ENCODE data around the gene MKNK2. TPM values are rescaled to one million over a fixed set of nuclear protein-coding genes. Genes with fewer than 3 reads are reported as not detected.
A peak's percentile ranks its signal among the peaks of the same experiment; 100 is the strongest.
"Not testable (repeated sequence)": the region's sequence is repeated elsewhere in the genome, so short reads cannot be mapped to it uniquely, and the experiment has no call there.

MKNK2 gene
- total RNA-seq, 2 donors from 2014 or later: 120 to 123 TPM

DNA sequence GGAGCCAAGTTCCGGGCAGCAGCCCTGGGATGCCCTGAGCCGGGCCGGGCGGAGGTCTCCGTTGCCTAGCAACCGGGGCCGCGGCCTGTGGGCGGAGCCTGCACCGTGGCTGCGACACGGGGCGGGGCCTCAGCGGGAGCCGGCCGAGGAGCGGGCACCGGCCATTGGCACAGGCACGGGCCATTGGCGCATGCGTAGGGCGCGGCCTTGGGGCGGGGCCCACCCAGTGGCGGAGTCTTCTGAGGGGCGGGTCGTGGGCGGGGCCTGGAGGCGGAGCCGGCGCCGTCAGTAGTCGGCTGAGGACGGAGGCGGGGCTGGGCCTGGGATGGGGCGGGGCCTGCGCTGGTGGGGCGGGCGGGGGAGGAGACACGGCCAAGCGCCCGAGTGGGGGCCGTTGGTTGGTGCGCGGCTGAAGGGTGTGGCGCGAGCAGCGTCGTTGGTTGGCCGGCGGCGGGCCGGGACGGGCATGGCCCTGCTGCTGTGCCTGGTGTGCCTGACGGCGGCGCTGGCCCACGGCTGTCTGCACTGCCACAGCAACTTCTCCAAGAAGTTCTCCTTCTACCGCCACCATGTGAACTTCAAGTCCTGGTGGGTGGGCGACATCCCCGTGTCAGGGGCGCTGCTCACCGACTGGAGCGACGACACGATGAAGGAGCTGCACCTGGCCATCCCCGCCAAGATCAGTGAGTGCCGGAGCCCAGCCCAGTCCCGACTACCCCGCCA lies 45.6 kb upstream of the MKNK2 start, which contains the start of gene IZUMO4:
Gene IZUMO4 (plus strand): TSS at position 436 of the 723 bp plus-strand sequence. CDS start 31 bp downstream, at position 467.
- Histone ChIP-seq H3K9ac (ENCODE audit: extremely low read depth, low read length, poor library complexity, severe bottlenecking) (peak within 1 kb of the TSS; percentile 66), H3K27ac (ENCODE audit: low read depth, low read length) (peak within 1 kb of the TSS; percentile 89), H3K27me3 (ENCODE audit: control insufficient read depth, insufficient read depth, low read length, poor library complexity, severe bottlenecking) (no peaks in the 10 kb centered on the region), H3K9me3 (ENCODE audit: control insufficient read depth, low read length) (no peaks in the 10 kb centered on the region), H3K4me1 (ENCODE audit: control insufficient read depth, insufficient read depth, low read length) (peaks cover 4% of the 10 kb centered on the region), H3K4me3 (ENCODE audit: low read length) (peak within 1 kb of the TSS; percentile 88), H3K36me3 (ENCODE audit: control insufficient read depth, insufficient read depth, low read length) (peaks cover 19% of the 10 kb centered on the region)
- H3K4me3 Mint-ChIP-seq: peak within 1 kb of the TSS; percentile 84
- H3K36me3 Mint-ChIP-seq (ENCODE audit: low read depth): peaks cover 14% of the 10 kb centered on the region
- no peaks in the 10 kb centered on the region for H3K27me3 Mint-ChIP-seq (ENCODE audit: insufficient read depth)
- TF ChIP-seq, protein P1, sequence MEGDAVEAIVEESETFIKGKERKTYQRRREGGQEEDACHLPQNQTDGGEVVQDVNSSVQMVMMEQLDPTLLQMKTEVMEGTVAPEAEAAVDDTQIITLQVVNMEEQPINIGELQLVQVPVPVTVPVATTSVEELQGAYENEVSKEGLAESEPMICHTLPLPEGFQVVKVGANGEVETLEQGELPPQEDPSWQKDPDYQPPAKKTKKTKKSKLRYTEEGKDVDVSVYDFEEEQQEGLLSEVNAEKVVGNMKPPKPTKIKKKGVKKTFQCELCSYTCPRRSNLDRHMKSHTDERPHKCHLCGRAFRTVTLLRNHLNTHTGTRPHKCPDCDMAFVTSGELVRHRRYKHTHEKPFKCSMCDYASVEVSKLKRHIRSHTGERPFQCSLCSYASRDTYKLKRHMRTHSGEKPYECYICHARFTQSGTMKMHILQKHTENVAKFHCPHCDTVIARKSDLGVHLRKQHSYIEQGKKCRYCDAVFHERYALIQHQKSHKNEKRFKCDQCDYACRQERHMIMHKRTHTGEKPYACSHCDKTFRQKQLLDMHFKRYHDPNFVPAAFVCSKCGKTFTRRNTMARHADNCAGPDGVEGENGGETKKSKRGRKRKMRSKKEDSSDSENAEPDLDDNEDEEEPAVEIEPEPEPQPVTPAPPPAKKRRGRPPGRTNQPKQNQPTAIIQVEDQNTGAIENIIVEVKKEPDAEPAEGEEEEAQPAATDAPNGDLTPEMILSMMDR (conservative IDR thresholded peaks at IDR 0.05): peak; percentile 64
- H3K4me1 Mint-ChIP-seq: peaks cover 2% of the 10 kb centered on the region
- 1 to 5% methylated on average over 20 to 70 of the region's 70 CpGs for WGBS, 2 experiments (ENCODE audit: insufficient coverage in 1 of 2, insufficient read length in 1 of 2)
- H3K27ac Mint-ChIP-seq: peak within 1 kb of the TSS; percentile 88
- DNase-seq: peak; percentile 100
- no peaks in the 10 kb centered on the region for H3K9me3 Mint-ChIP-seq

DNA sequence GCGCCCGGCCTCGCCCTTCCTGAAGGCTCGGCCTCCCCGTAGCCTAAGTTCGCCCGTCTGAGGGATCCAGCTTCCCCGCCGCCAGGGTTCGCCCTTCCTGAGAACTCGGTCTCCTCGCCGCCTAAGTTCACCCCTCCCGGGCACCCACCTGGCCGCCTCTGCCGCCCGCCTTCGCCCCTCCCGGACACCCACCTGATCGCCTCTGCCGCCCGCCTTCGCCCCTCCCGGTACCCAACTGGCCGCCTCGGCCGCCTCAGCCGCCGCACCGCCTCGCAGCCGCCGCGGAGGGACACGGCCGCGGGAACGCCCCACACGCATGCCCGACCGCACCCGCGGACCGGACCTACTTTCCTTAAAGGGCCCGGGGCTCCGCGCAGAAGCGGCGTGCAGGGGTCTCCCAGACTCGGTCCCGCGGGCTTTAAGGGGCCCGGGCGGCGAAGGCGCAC lies 45.0 kb upstream of the MKNK2 start, which contains the start of gene MOB3A:
Gene MOB3A (minus strand): TSS at position 293 of the 446 bp plus-strand sequence. CDS start 17,766 bp downstream, outside the sequence.
- Mint-ChIP-seq H3K27ac (peak within 1 kb of the TSS; percentile 88), H3K4me3 (peak within 1 kb of the TSS; percentile 84), H3K27me3 (ENCODE audit: insufficient read depth) (no peaks in the 10 kb centered on the region), H3K36me3 (ENCODE audit: low read depth) (peaks cover 9% of the 10 kb centered on the region), H3K9me3 (no peaks in the 10 kb centered on the region), H3K4me1 (peaks cover 2% of the 10 kb centered on the region)
- Histone ChIP-seq H3K9me3 (ENCODE audit: control insufficient read depth, low read length) (no peaks in the 10 kb centered on the region), H3K4me3 (ENCODE audit: low read length) (peak within 1 kb of the TSS; percentile 88), H3K27me3 (ENCODE audit: control insufficient read depth, insufficient read depth, low read length, poor library complexity, severe bottlenecking) (no peaks in the 10 kb centered on the region), H3K36me3 (ENCODE audit: control insufficient read depth, insufficient read depth, low read length) (peaks cover 13% of the 10 kb centered on the region), H3K27ac (ENCODE audit: low read depth, low read length) (peak within 1 kb of the TSS; percentile 89), H3K4me1 (ENCODE audit: control insufficient read depth, insufficient read depth, low read length) (peaks cover 4% of the 10 kb centered on the region), H3K9ac (ENCODE audit: extremely low read depth, low read length, poor library complexity, severe bottlenecking) (peak within 1 kb of the TSS; percentile 66)
- 1% methylated on average over 40 to 56 of the region's 56 CpGs for WGBS, 2 experiments (ENCODE audit: insufficient coverage in 1 of 2, insufficient read length in 1 of 2)
- TF ChIP-seq, protein P1 (conservative IDR thresholded peaks at IDR 0.05): peak; percentile 69
- no peak for DNase-seq

DNA sequence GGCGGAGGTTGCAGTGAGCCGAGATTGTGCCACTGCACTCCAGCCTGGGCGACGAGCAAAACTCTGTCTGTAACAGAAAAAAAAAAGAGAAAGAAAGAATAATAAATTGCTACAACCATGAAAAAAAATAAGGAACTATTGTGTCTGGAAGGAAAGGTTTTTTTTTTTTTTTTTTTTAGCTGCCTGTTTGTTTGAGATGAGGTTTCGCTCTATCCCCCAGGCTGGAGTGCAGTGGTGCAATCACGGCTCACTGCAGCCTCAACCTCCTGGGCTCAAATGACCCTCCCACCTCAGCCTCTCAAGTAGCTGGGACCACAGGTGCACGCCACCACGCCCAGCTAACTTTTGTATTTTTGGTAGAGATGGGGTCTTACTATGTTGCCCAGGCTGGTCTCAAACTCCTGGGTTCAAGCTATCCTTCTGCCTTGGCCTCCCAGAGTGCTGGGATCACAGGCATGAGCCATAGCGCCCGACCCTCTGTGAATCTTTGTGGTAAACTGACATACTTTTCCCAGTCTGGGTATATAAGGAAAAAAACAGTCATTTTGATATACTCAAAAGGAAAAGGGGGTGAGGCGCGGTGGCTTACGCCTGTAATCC lies 41.0 kb upstream of the MKNK2 start:
- not testable (repeated sequence) for H3K27ac ChIP-seq (ENCODE audit: low read depth, low read length); H3K4me1 ChIP-seq (ENCODE audit: control insufficient read depth, insufficient read depth, low read length); H3K4me3 Mint-ChIP-seq; H3K27ac Mint-ChIP-seq; H3K9me3 ChIP-seq (ENCODE audit: control insufficient read depth, low read length); H3K9ac ChIP-seq (ENCODE audit: extremely low read depth, low read length, poor library complexity, severe bottlenecking); H3K4me1 Mint-ChIP-seq; H3K36me3 ChIP-seq (ENCODE audit: control insufficient read depth, insufficient read depth, low read length); H3K27me3 ChIP-seq (ENCODE audit: control insufficient read depth, insufficient read depth, low read length, poor library complexity, severe bottlenecking); H3K27me3 Mint-ChIP-seq (ENCODE audit: insufficient read depth); H3K9me3 Mint-ChIP-seq; H3K4me3 ChIP-seq (ENCODE audit: low read length); DNase-seq; H3K36me3 Mint-ChIP-seq (ENCODE audit: low read depth)
- 95 to 98% methylated on average over 7 to 13 of the region's 13 CpGs for WGBS, 2 experiments (ENCODE audit: insufficient coverage in 1 of 2, insufficient read length in 1 of 2)

All from endodermal cell (in vitro differentiated cells).